ENCODE measurements around the gene CNPY1. TPM values are rescaled to one million over a fixed set of nuclear protein-coding genes. Genes with fewer than 3 reads are reported as not detected.

CNPY1 gene
- total and polyA plus RNA-seq, 4 donors, result not detected

GRCh38 chr7:155543926-155544325 lies 2.4 kb downstream of the CNPY1 start:
- ATAC-seq (ENCODE audit: low FRiP score), result no peak
- WGBS, 2 donors, result 86 to 93% methylated on average over 9 of the region's 9 CpGs
- Histone ChIP-seq H3K4me1 (ENCODE audit: control insufficient read depth in 1 of 2, insufficient read depth in 2 of 2, low read length in 2 of 2) (no peaks in the 10 kb centered on the region), H3K27ac (ENCODE audit: low read depth in 1 of 2, low read length in 2 of 2) (no peak overlapping the region), H3K9me3 (ENCODE audit: control insufficient read depth, low read length) (no peaks in the 10 kb centered on the region), H3K36me3 (ENCODE audit: control insufficient read depth in 1 of 2, insufficient read depth in 2 of 2, low read length in 1 of 2) (no peaks in the 10 kb centered on the region), H3K27me3 (ENCODE audit: control insufficient read depth in 1 of 2, insufficient read depth in 2 of 2, low read length in 1 of 2) (no peaks in the 10 kb centered on the region), H3K4me3 (ENCODE audit: low read length in 2 of 2) (no peak overlapping the region)
- intact Hi-C loops (cut with DNase I), result no loop called here
- no peak for DNase-seq

- no peaks in the 10 kb centered on the region for H3K27me3 ChIP-seq (ENCODE audit: control insufficient read depth in 1 of 2, insufficient read depth in 2 of 2, low read length in 1 of 2)
- H3K4me3 ChIP-seq (ENCODE audit: low read length in 2 of 2), result no peak overlapping the region
- H3K4me1 ChIP-seq (ENCODE audit: control insufficient read depth in 1 of 2, insufficient read depth in 2 of 2, low read length in 2 of 2), result no peaks in the 10 kb centered on the region
- no peaks in the 10 kb centered on the region for H3K9me3 ChIP-seq (ENCODE audit: control insufficient read depth, low read length)
- DNase-seq, result no peak
- no peak overlapping the region for H3K27ac ChIP-seq (ENCODE audit: low read depth in 1 of 2, low read length in 2 of 2)
- WGBS, 2 donors, result 67 to 68% methylated on average over 21 of the region's 21 CpGs
- intact Hi-C loops (cut with DNase I), result no loop called here
- no peak for ATAC-seq (ENCODE audit: low FRiP score)
- no peaks in the 10 kb centered on the region for H3K36me3 ChIP-seq (ENCODE audit: control insufficient read depth in 1 of 2, insufficient read depth in 2 of 2, low read length in 1 of 2)
Observed at GRCh38 chr7:155543011-155543876, 3.1 kb downstream of the CNPY1 start.

- no peaks in the 10 kb centered on the region for H3K4me1 ChIP-seq (ENCODE audit: control insufficient read depth in 1 of 2, insufficient read depth in 2 of 2, low read length in 2 of 2)
- DNase-seq (peak in 1 of 2 donors; percentile 55), ATAC-seq (ENCODE audit: low FRiP score) (no peak)
- no peaks in the 10 kb centered on the region for H3K27me3 ChIP-seq (ENCODE audit: control insufficient read depth in 1 of 2, insufficient read depth in 2 of 2, low read length in 1 of 2)
- no peaks in the 10 kb centered on the region for H3K36me3 ChIP-seq (ENCODE audit: control insufficient read depth in 1 of 2, insufficient read depth in 2 of 2, low read length in 1 of 2)
- intact Hi-C loops (cut with DNase I), result no loop called here
- WGBS, 2 donors, result 62 to 63% methylated on average over 18 to 19 of the region's 19 CpGs
- H3K9me3 ChIP-seq (ENCODE audit: control insufficient read depth, low read length), result no peaks in the 10 kb centered on the region
- H3K27ac ChIP-seq (ENCODE audit: low read depth in 1 of 2, low read length in 2 of 2), result no peak overlapping the region
- H3K4me3 ChIP-seq (ENCODE audit: low read length in 2 of 2), result no peak overlapping the region
Observed at GRCh38 chr7:155541986-155542675, 4.2 kb downstream of the CNPY1 start.

GRCh38 chr7:155540553-155540952 lies 5.8 kb downstream of the CNPY1 start:
- 65 to 71% methylated on average over 12 of the region's 12 CpGs for WGBS, 2 donors

GRCh38 chr7:155538293-155538692 lies 8.1 kb downstream of the CNPY1 start:
- DNase-seq (peak in 1 of 2 donors; percentile 6), ATAC-seq (ENCODE audit: low FRiP score) (no peak)
- H3K36me3 ChIP-seq (ENCODE audit: control insufficient read depth in 1 of 2, insufficient read depth in 2 of 2, low read length in 1 of 2), result no peaks in the 10 kb centered on the region
- 24 to 31% methylated on average over 9 of the region's 9 CpGs for WGBS, 2 donors
- intact Hi-C loops (cut with DNase I), result no loop called here
- peaks cover 3% of the 10 kb centered on the region for H3K9me3 ChIP-seq (ENCODE audit: control insufficient read depth, low read length)
- H3K4me3 ChIP-seq (ENCODE audit: low read length in 2 of 2), result no peak overlapping the region
- H3K4me1 ChIP-seq (ENCODE audit: control insufficient read depth in 1 of 2, insufficient read depth in 2 of 2, low read length in 2 of 2), result no peaks in the 10 kb centered on the region
- H3K27me3 ChIP-seq (ENCODE audit: control insufficient read depth in 1 of 2, insufficient read depth in 2 of 2, low read length in 1 of 2), result no peaks in the 10 kb centered on the region
- H3K27ac ChIP-seq (ENCODE audit: low read depth in 1 of 2, low read length in 2 of 2), result no peak overlapping the region

More at GRCh38 chr7:155540553-155540952, 5.8 kb downstream of the CNPY1 start:
- DNase-seq, result peak in 1 of 2 donors; percentile 53
- Histone ChIP-seq H3K27ac (ENCODE audit: low read depth in 1 of 2, low read length in 2 of 2) (no peak overlapping the region), H3K9me3 (ENCODE audit: control insufficient read depth, low read length) (peaks cover 3% of the 10 kb centered on the region), H3K4me3 (ENCODE audit: low read length in 2 of 2) (no peak overlapping the region), H3K36me3 (ENCODE audit: control insufficient read depth in 1 of 2, insufficient read depth in 2 of 2, low read length in 1 of 2) (no peaks in the 10 kb centered on the region), H3K4me1 (ENCODE audit: control insufficient read depth in 1 of 2, insufficient read depth in 2 of 2, low read length in 2 of 2) (no peaks in the 10 kb centered on the region), H3K27me3 (ENCODE audit: control insufficient read depth in 1 of 2, insufficient read depth in 2 of 2, low read length in 1 of 2) (no peaks in the 10 kb centered on the region)
- no peak for ATAC-seq (ENCODE audit: low FRiP score)
- intact Hi-C loops (cut with DNase I), result no loop called here

- Histone ChIP-seq H3K27me3 (ENCODE audit: control insufficient read depth in 1 of 2, insufficient read depth in 2 of 2, low read length in 1 of 2) (no peaks in the 10 kb centered on the region), H3K4me1 (ENCODE audit: control insufficient read depth in 1 of 2, insufficient read depth in 2 of 2, low read length in 2 of 2) (no peaks in the 10 kb centered on the region), H3K36me3 (ENCODE audit: control insufficient read depth in 1 of 2, insufficient read depth in 2 of 2, low read length in 1 of 2) (no peaks in the 10 kb centered on the region), H3K4me3 (ENCODE audit: low read length in 2 of 2) (no peak overlapping the region), H3K27ac (ENCODE audit: low read depth in 1 of 2, low read length in 2 of 2) (no peak overlapping the region), H3K9me3 (ENCODE audit: control insufficient read depth, low read length) (peaks cover 3% of the 10 kb centered on the region)
- intact Hi-C loops (cut with DNase I), result no loop called here
- 74 to 75% methylated on average over 8 of the region's 8 CpGs for WGBS, 2 donors
- DNase-seq, result peak in 1 of 2 donors; percentile 54
- no peak for ATAC-seq (ENCODE audit: low FRiP score)
Observed at GRCh38 chr7:155536451-155536850, 9.9 kb downstream of the CNPY1 start.

GRCh38 chr7:155534691-155535090 lies 11.7 kb downstream of the CNPY1 start:
- peak in 1 of 2 donors; percentile 51 for DNase-seq
- ATAC-seq (ENCODE audit: low FRiP score), result no peak
- Histone ChIP-seq H3K36me3 (ENCODE audit: control insufficient read depth in 1 of 2, insufficient read depth in 2 of 2, low read length in 1 of 2) (no peaks in the 10 kb centered on the region), H3K4me1 (ENCODE audit: control insufficient read depth in 1 of 2, insufficient read depth in 2 of 2, low read length in 2 of 2) (no peaks in the 10 kb centered on the region), H3K27ac (ENCODE audit: low read depth in 1 of 2, low read length in 2 of 2) (no peak overlapping the region), H3K9me3 (ENCODE audit: control insufficient read depth, low read length) (peaks cover 3% of the 10 kb centered on the region), H3K4me3 (ENCODE audit: low read length in 2 of 2) (no peak overlapping the region), H3K27me3 (ENCODE audit: control insufficient read depth in 1 of 2, insufficient read depth in 2 of 2, low read length in 1 of 2) (no peaks in the 10 kb centered on the region)
- intact Hi-C loops (cut with DNase I), result no loop called here
- WGBS, 2 donors, result 73 to 76% methylated on average over 11 of the region's 11 CpGs

GRCh38 chr7:155533827-155534690 lies 12.3 kb downstream of the CNPY1 start:
- H3K9me3 ChIP-seq (ENCODE audit: control insufficient read depth, low read length), result peaks cover 5% of the 10 kb centered on the region
- 25 to 27% methylated on average over 26 to 27 of the region's 27 CpGs for WGBS, 2 donors
- no peak overlapping the region for H3K4me3 ChIP-seq (ENCODE audit: low read length in 2 of 2)
- H3K36me3 ChIP-seq (ENCODE audit: control insufficient read depth in 1 of 2, insufficient read depth in 2 of 2, low read length in 1 of 2), result no peaks in the 10 kb centered on the region
- DNase-seq, result peak in 1 of 2 donors; percentile 76
- H3K27ac ChIP-seq (ENCODE audit: low read depth in 1 of 2, low read length in 2 of 2), result no peak overlapping the region
- H3K4me1 ChIP-seq (ENCODE audit: control insufficient read depth in 1 of 2, insufficient read depth in 2 of 2, low read length in 2 of 2), result no peaks in the 10 kb centered on the region
- intact Hi-C loops (cut with DNase I), result no loop called here
- peak; percentile 37 for ATAC-seq (ENCODE audit: low FRiP score)
- no peaks in the 10 kb centered on the region for H3K27me3 ChIP-seq (ENCODE audit: control insufficient read depth in 1 of 2, insufficient read depth in 2 of 2, low read length in 1 of 2)

All from aorta (tissue), 5 donors.